T follicular helper cell (primary cell): Measurements from ENCODE around the gene OR10AD1.
"Not testable (repeated sequence)": the region's sequence is repeated elsewhere in the genome, so short reads cannot be mapped to it uniquely, and the experiment has no call there.

ENCODE experiments used
- DNase-seq: peaks from one replicate; pipeline ENCODE4 v3.0.0-alpha.2; 2020; ENCODE audit warnings: low read depth
- total RNA-seq, 2 experiments: gene quantifications; one replicate each; lab custom pipeline; 2026; lab: John Stamatoyannopoulos, UW

The OR10AD1 gene
- total RNA-seq = 0 reads per million in 2 experiments

- no peak for DNase-seq
These were observed at the start of gene OR10AD1 for GRCh38 chr12:48203192-48203591. TSS of gene OR10AD1 (minus strand) at chr12:48203292. CDS start at chr12:48203292, 0 bp downstream.

DNA sequence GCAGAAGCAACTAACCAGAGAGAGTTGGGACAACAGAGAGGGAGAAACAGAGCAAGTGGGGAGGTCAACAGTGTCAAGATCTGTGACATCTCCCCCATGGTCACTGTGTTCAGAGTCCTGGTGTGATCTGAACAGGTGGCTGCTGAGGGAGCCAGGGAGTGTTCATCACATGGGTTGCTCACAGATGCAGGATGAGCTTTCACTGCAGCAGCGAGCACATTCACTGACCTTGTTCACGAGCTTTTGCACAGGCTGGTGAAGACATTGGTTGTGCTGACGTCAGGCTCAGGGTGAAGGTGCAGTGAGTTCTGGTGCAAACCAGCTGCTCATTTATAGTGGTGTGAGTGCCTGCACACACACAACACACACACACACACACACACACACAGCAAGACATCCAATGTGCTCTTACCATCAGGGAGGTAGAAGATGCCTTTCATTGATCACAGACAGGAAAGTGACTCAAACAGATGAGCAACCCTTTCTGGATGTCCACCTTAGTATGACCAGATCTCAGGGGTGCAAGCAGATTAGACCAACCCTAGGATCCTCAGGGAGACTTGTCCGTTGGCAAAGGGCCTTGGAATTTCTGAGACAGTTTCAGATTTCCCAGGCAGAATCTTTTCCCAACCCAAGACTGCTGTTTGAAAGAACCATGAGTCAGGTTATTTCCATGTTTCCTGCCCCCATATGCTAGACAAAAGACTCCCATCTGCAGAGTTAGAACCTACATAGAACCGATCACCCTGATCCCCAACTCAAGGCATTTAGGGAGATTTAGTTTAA lies 44.3 kb upstream of the OR10AD1 start:
- DNase-seq = no peak

DNA sequence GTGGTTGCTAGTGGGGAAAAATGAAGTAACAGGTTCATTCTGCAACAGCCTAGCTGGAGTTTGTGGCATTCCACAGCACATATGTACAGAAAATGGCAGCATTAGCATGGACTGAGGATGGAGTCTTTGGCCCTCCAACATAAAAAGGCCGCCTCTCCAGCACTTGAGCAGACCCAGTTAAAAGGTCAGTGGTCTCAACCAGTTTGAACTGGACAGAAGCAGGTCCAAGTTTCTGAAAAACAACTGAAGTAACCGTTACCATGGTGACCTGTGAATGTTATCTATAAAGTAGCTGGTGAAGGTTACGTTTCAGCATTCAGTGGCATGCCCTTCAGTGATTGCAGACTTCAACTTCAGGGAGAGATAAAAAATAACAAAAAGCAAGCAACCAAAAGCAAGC lies 34.1 kb upstream of the OR10AD1 start:
- no peak for DNase-seq

GRCh38 chr12:48235796-48236333 lies 32.8 kb upstream of the OR10AD1 start:
- no peak for DNase-seq

GRCh38 chr12:48231169-48231958 lies 28.3 kb upstream of the OR10AD1 start:
- DNase-seq = not testable (repeated sequence)

GRCh38 chr12:48224533-48224932 lies 21.4 kb upstream of the OR10AD1 start:
- not testable (repeated sequence) for DNase-seq

DNA sequence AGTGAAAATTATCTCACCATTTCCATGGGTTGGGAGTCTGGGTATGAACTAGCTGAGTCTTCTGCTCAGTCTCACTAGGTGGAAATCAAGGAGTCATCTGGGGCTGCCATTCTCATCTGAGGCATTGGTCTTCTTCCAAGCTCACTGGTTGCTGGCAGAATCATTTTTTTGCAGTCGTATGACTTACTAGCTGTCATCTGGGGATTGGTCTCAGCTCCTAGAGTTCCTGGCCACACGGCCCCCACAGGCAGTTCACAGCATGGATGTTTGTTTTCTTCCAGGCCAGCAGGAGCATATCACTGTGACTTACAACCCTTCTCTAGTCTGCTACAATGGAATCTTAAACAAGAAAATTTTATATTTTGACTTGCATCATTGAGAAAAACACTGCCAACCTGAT lies 18.6 kb upstream of the OR10AD1 start:
- no peak for DNase-seq

GRCh38 chr12:48220701-48221100 lies 17.6 kb upstream of the OR10AD1 start:
- DNase-seq = no peak

- DNase-seq = no peak
These were observed 16.5 kb upstream of the OR10AD1 start for GRCh38 chr12:48219631-48220030.

DNA sequence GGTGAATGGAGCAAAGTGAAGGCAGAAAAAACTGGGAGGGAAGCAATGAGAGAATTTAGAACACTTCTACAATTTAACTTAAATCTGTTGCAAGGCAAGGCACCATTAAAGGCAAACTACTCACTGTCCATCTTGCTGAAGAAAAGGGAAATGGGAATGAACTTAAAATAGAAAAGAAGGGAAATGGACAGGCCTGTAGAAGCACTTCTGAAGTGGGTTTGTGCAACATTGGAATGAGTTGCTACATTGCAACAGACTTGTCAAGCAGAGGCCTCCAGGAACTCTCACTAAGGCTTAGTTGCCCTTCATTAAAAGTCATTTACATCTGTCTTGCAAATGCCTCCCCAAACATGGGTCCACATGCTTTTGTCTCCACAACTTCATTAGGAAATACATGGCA lies 13.7 kb upstream of the OR10AD1 start:
- no peak for DNase-seq

GRCh38 chr12:48209495-48209894 lies 6.4 kb upstream of the OR10AD1 start:
- DNase-seq = not testable (repeated sequence)

DNA sequence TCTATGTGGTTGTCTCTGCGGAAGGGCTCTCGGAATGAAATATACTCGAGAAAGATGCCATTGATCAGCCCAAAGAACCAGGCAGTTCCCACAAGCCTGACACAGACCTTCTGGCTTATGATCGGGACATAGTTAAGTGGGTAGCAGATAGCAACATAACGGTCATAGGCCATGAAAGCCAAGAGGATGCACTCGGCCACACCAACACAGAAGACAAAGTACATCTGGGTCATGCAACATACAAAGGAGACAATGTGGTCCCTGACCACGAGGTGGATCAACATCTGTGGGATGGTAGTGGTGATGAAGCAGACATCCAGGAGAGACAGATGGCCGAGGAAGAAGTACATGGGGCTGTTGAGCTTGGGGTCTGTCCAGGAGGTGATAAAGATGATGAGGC lies 326 bp downstream of the OR10AD1 start:
- DNase-seq = no peak

- DNase-seq = no peak
These were observed 1.6 kb downstream of the OR10AD1 start for GRCh38 chr12:48201516-48201915.

GRCh38 chr12:48201091-48201490 lies 2.0 kb downstream of the OR10AD1 start:
- no peak for DNase-seq

- DNase-seq = no peak
These were observed 3.3 kb downstream of the OR10AD1 start for GRCh38 chr12:48199774-48200221.

DNA sequence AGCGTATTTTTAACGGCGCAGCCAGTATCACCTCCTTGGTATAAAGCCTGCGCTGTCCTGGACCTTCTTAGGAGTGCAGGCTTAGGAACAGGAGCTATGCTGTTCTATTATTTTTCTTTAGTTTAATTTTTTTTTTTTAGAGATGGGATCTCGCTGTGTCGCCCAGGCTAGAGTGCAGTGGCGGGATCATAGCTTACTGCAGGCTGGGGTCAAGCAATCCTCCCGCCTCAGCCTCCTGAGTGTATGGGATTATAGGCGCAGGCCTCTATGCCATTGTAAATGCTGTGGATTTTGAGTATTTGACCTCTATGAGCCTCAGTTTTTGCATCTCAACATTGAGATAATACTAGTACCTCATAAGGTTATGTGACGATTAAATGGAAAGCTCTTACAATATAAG lies 4.1 kb downstream of the OR10AD1 start:
- no peak for DNase-seq

DNA sequence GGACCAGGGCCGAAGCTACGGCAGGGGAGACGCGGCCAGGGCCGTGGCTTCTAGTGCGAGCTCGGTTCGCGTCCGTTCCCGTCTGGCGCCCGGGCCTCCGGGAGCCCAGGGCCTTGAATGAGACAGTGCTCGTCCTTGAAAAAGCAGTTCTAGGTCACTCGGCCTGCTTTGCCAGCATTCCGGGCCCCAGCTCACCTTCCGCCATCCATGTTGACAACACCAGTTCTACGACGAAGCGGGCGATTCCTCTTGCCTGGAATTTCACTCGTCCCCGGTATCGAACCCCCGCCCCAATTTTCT lies 4.5 kb downstream of the OR10AD1 start:
- DNase-seq = no peak

DNA sequence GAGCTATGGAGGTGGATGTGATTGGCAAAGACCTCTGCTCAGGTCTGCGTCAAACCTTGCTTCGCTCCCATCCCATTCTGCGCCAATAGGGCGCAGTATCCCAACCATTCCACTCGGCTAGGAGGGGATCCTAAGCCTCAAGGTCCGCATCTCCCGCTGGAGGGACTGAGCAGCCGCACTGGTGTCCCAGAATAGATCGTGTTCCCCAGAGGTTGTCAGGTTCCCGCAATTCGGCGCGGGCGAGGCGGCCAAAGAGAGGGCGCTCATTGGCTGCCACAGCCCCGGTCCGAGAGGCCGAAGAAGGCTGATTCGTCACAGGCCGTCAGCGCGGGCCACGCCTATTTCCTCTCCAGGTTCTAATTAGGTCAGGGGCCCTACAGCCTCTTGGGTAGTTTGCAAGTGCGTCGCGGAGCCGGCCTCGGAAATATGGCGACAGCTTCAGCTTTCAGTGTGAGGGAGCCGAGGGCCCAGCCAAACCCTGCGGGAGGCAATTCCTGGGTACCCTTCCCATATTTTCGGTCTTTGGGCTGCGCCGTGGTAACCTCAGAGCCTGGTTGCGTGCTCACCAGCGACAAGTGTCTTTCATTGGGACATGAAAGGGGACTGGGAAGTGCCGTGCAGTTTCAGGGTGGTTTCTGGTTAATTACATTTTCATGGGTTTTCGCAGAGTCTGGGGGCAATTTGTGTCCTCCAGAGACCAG lies 5.0 kb downstream of the OR10AD1 start:
- peak; percentile 82 for DNase-seq

DNA sequence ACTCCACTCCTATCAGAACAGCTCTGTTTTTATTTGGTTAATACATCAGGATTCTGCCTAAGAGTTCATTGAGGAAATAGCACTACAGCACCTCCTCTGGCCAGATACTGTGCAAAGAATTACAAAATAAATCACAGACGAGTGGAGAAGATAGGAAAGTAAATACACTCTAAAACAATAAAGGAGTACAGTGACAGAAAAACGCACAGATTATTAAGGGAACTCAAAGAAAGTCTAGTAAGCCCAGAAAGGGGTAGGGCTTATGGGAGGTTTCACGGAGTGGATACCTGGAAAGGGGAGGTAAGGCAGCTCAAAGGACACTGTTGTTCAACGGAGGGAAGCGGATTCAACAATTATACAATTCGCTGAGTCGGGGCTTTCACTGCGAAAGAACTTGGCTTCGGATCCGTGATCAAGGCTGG lies 5.5 kb downstream of the OR10AD1 start:
- no peak for DNase-seq

GRCh38 chr12:48194799-48195201 lies 8.3 kb downstream of the OR10AD1 start:
- DNase-seq = no peak

DNA sequence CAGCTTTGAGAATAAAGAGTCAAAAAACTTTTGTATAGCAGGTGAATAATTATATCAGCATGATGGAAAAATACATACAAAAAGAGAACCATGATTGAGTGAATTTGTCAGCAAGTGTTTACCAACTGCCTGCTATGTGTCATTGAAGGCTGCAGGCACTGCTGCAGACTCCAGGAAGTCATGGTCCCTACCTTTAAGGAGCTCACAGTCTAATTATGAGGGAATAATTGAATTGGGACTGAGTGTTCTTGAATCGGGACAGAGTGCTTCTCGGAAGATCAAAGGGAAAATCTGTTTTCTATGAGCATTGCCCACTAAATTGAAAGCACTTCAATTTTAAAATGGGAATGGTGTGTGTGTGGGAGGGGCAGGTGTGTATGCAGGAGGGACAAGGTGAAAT lies 9.5 kb downstream of the OR10AD1 start:
- no peak for DNase-seq

- DNase-seq = no peak
These were observed 10.2 kb downstream of the OR10AD1 start for GRCh38 chr12:48192861-48193260.
